ENCODE results near the gene LGI2.

Gene LGI2

GRCh38 chr4:24966076-24966475, 64.7 kb downstream of the LGI2 start:
- DNase-seq (ENCODE audit: low spot score): no peak

- no peak for DNase-seq (ENCODE audit: low spot score)
Measured at GRCh38 chr4:24965627-24966026, 65.1 kb downstream of the LGI2 start.

- no peak for DNase-seq (ENCODE audit: low spot score)
Measured at GRCh38 chr4:24963277-24963676, 67.5 kb downstream of the LGI2 start.

- no peak for DNase-seq (ENCODE audit: low spot score)
Measured at GRCh38 chr4:24957886-24958285, 72.9 kb downstream of the LGI2 start.

- DNase-seq (ENCODE audit: low spot score): no peak
Measured at GRCh38 chr4:24956763-24957162, 74.0 kb downstream of the LGI2 start.

- no peak for DNase-seq (ENCODE audit: low spot score)
Measured at GRCh38 chr4:24956091-24956490, 74.7 kb downstream of the LGI2 start.

GRCh38 chr4:24952667-24953066, 78.1 kb downstream of the LGI2 start:
- no peak for DNase-seq (ENCODE audit: low spot score)

GRCh38 chr4:24949970-24950369, 80.8 kb downstream of the LGI2 start:
- no peak for DNase-seq (ENCODE audit: low spot score)

Measured in hepatic stellate cell (primary cell).